HFF-Myc (cell line): ENCODE data around the gene ALPK1.

ENCODE experiments used
- DNase-seq: peaks from one replicate; pipeline ENCODE4 v3.0.0-alpha.2; 2011; ENCODE audit warnings: low read depth; ENCODE audit errors: extremely low read depth
- H3K4me3 ChIP-seq: replicated peaks from 2 replicates; pipeline ENCODE4 v1.5.1; 2011; ENCODE audit warnings: low read depth, mild to moderate bottlenecking, control low read depth, low read length
- CTCF ChIP-seq: IDR thresholded peaks from 2 replicates; pipeline ENCODE4 v1.5.1; 2012; ENCODE audit warnings: mild to moderate bottlenecking, low read depth, low read length, control low read depth; ENCODE audit errors: missing control alignments

ALPK1 gene

GRCh38 chr4:112270051-112270450 is 27.1 kb upstream of the ALPK1 start:
- no peak for DNase-seq
- no peak for TF ChIP-seq CTCF

GRCh38 chr4:112270640-112271421 is 26.3 kb upstream of the ALPK1 start:
- TF ChIP-seq CTCF: no peak
- DNase-seq: no peak

More at GRCh38 chr4:112270051-112270450, 27.1 kb upstream of the ALPK1 start:
- H3K4me3 ChIP-seq: no peak overlapping the region

GRCh38 chr4:112272292-112272691 is 24.9 kb upstream of the ALPK1 start:
- DNase-seq: no peak
- H3K4me3 ChIP-seq: no peak overlapping the region
- no peak for TF ChIP-seq CTCF

More at GRCh38 chr4:112270640-112271421, 26.3 kb upstream of the ALPK1 start:
- no peak overlapping the region for H3K4me3 ChIP-seq

- TF ChIP-seq CTCF: no peak
- DNase-seq: no peak
- H3K4me3 ChIP-seq: no peak overlapping the region
These were observed 22.2 kb upstream of the ALPK1 start for GRCh38 chr4:112274959-112275358.

- no peak for DNase-seq
- H3K4me3 ChIP-seq: no peak overlapping the region
- no peak for TF ChIP-seq CTCF
These were observed 21.1 kb upstream of the ALPK1 start for GRCh38 chr4:112276113-112276512.

- DNase-seq: no peak
- H3K4me3 ChIP-seq: no peak overlapping the region
- no peak for TF ChIP-seq CTCF
These were observed 19.9 kb upstream of the ALPK1 start for GRCh38 chr4:112277220-112277619.
